ENCODE data around the gene EN2. TPM values are rescaled to one million over a fixed set of nuclear protein-coding genes. Genes with fewer than 3 reads are reported as not detected.

The EN2 gene
- under 1 TPM in 2 of 4 donors, not detected in 2; 0.13 to 0.15 TPM for total RNA-seq

- TF ChIP-seq CTCF (IDR thresholded peaks at IDR 0.05) (no peak), EP300 (IDR thresholded peaks at IDR 0.05) (no peak), POLR2AphosphoS5 (IDR thresholded peaks at IDR 0.05) (no peak), POLR2A (IDR thresholded peaks at IDR 0.05) (no peak)
- H3K27me3 ChIP-seq, result peaks cover 97% of the 10 kb centered on the region
- WGBS, 2 donors (ENCODE audit: low coverage in 1 of 2), result no CpG with 5 or more reads among the region's 105 CpGs
These were observed at the start of gene EN2 for GRCh38 chr7:155458111-155458877. Gene EN2, plus strand, starts transcription at chr7:155458129. Its CDS starts 249 bp downstream, at chr7:155458378.

GRCh38 chr7:155408651-155409586, 49.0 kb upstream of the EN2 start:
- TF ChIP-seq CTCF (IDR thresholded peaks at IDR 0.05), result no peak
- no peak for TF ChIP-seq POLR2AphosphoS5 (IDR thresholded peaks at IDR 0.05)
- TF ChIP-seq POLR2A (IDR thresholded peaks at IDR 0.05), result no peak
- H3K36me3 ChIP-seq, result no peaks in the 10 kb centered on the region
- H3K4me1 ChIP-seq, result no peaks in the 10 kb centered on the region
- 27 to 31% methylated on average over 6 to 14 of the region's 38 CpGs for WGBS, 2 donors (ENCODE audit: low coverage in 1 of 2)
- ATAC-seq, result no peak
- H3K4me3 ChIP-seq, result no peak overlapping the region
- no peaks in the 10 kb centered on the region for H3K9me3 ChIP-seq
- peaks cover 72% of the 10 kb centered on the region for H3K27me3 ChIP-seq
- H3K27ac ChIP-seq, result no peak overlapping the region

More at GRCh38 chr7:155458111-155458877, at the start of gene EN2:
- ATAC-seq, result no peak
- Histone ChIP-seq H3K36me3 (no peaks in the 10 kb centered on the region), H3K27ac (no peak within 1 kb of the TSS), H3K9me3 (no peaks in the 10 kb centered on the region), H3K4me3 (peak within 1 kb of the TSS; percentile 16 to 53), H3K4me1 (peaks cover 0 to 63% (median 21%) of the 10 kb centered on the region in 3 donors)

- H3K4me1 ChIP-seq, result no peaks in the 10 kb centered on the region
- no peak for TF ChIP-seq POLR2AphosphoS5 (IDR thresholded peaks at IDR 0.05)
- no peak for TF ChIP-seq POLR2A (IDR thresholded peaks at IDR 0.05)
- no peak for TF ChIP-seq CTCF (IDR thresholded peaks at IDR 0.05)
- no peak for TF ChIP-seq EP300 (IDR thresholded peaks at IDR 0.05)
- H3K27ac ChIP-seq, result no peak overlapping the region
- H3K4me3 ChIP-seq, result no peak overlapping the region
- no peak for ATAC-seq
- H3K27me3 ChIP-seq, result peaks cover 62% of the 10 kb centered on the region
- no peaks in the 10 kb centered on the region for H3K9me3 ChIP-seq
- H3K36me3 ChIP-seq, result no peaks in the 10 kb centered on the region
- WGBS, 2 donors (ENCODE audit: low coverage in 1 of 2), result 92% methylated on average over 5 of the region's 15 CpGs; no CpG with 5 or more reads in 1 of the 2 donors
These were observed 47.9 kb upstream of the EN2 start for GRCh38 chr7:155409980-155410379.

GRCh38 chr7:155410431-155410830, 47.5 kb upstream of the EN2 start:
- no peak overlapping the region for H3K4me3 ChIP-seq
- H3K9me3 ChIP-seq, result no peaks in the 10 kb centered on the region
- WGBS, 2 donors (ENCODE audit: low coverage in 1 of 2), result no CpG with 5 or more reads among the region's 6 CpGs
- H3K27me3 ChIP-seq, result peaks cover 57% of the 10 kb centered on the region
- no peak for TF ChIP-seq POLR2A (IDR thresholded peaks at IDR 0.05)
- TF ChIP-seq POLR2AphosphoS5 (IDR thresholded peaks at IDR 0.05), result no peak
- no peak for TF ChIP-seq CTCF (IDR thresholded peaks at IDR 0.05)
- TF ChIP-seq EP300 (IDR thresholded peaks at IDR 0.05), result no peak
- no peaks in the 10 kb centered on the region for H3K4me1 ChIP-seq
- ATAC-seq, result no peak
- H3K27ac ChIP-seq, result no peak overlapping the region
- no peaks in the 10 kb centered on the region for H3K36me3 ChIP-seq

Measured in gastroesophageal sphincter (tissue), 4 donors.